ENCODE measurements around the gene DCLRE1B. TPM values are rescaled to one million over a fixed set of nuclear protein-coding genes. Genes with fewer than 3 reads are reported as not detected.

DCLRE1B gene
- total and polyA plus RNA-seq, 12 donors, result 1.1 to 6.1 (median 3.8) TPM

GRCh38 chr1:113931451-113931851 is 26.3 kb downstream of the DCLRE1B start:
- Histone ChIP-seq H3K27ac (peak overlapping the region in 3 of 5 donors; percentile 70 to 95 (median 93)), H3K36me3 (replicated peaks in 1 of 2) (no peaks in the 10 kb centered on the region), H3K27me3 (no peaks in the 10 kb centered on the region), H3K9me3 (replicated peaks in 1 of 3) (no peaks in the 10 kb centered on the region), H3K4me1 (replicated peaks in 1 of 2) (peaks cover 24 to 65% of the 10 kb centered on the region in 2 donors), H3K4me3 (peak overlapping the region in 1 of 4 donors; percentile 99)
- no peak for DNase-seq
- TF ChIP-seq POLR2A (IDR thresholded peaks at IDR 0.05) (no peak), CTCF (IDR thresholded peaks at IDR 0.05) (no peak)
- intact Hi-C loops (cut with DNase I), result no loop called here
- 6 to 13% (median 8%) methylated on average over 3 of the region's 3 CpGs for WGBS, 4 donors

- Histone ChIP-seq H3K9me3 (replicated peaks in 1 of 3) (no peaks in the 10 kb centered on the region), H3K27ac (no peak overlapping the region), H3K4me1 (replicated peaks in 1 of 2) (peaks cover 16 to 65% of the 10 kb centered on the region in 2 donors), H3K27me3 (no peaks in the 10 kb centered on the region), H3K4me3 (no peak overlapping the region), H3K36me3 (replicated peaks in 1 of 2) (no peaks in the 10 kb centered on the region)
- DNase-seq, result no peak
- intact Hi-C loops (cut with DNase I), result no loop called here
- TF ChIP-seq POLR2A (IDR thresholded peaks at IDR 0.05) (no peak), CTCF (IDR thresholded peaks at IDR 0.05) (no peak)
These were observed 28.9 kb downstream of the DCLRE1B start for GRCh38 chr1:113934006-113934405.

GRCh38 chr1:113934511-113935055 is 29.5 kb downstream of the DCLRE1B start:
- peaks cover 16 to 69% of the 10 kb centered on the region in 2 donors for H3K4me1 ChIP-seq (replicated peaks in 1 of 2)
- H3K27ac ChIP-seq, result no peak overlapping the region
- 62 to 72% (median 64%) methylated on average over 5 of the region's 5 CpGs for WGBS, 4 donors
- H3K4me3 ChIP-seq, result no peak overlapping the region
- no peak for DNase-seq
- H3K27me3 ChIP-seq, result no peaks in the 10 kb centered on the region
- TF ChIP-seq POLR2A (IDR thresholded peaks at IDR 0.05), result no peak
- TF ChIP-seq CTCF (IDR thresholded peaks at IDR 0.05), result no peak
- intact Hi-C loops (cut with DNase I), result no loop called here
- H3K9me3 ChIP-seq (replicated peaks in 1 of 3), result no peaks in the 10 kb centered on the region
- no peaks in the 10 kb centered on the region for H3K36me3 ChIP-seq (replicated peaks in 1 of 2)

- Histone ChIP-seq H3K4me3 (no peak overlapping the region), H3K9me3 (replicated peaks in 1 of 3) (no peaks in the 10 kb centered on the region), H3K27ac (no peak overlapping the region), H3K4me1 (replicated peaks in 1 of 2) (peaks cover 16 to 75% of the 10 kb centered on the region in 2 donors), H3K27me3 (no peaks in the 10 kb centered on the region), H3K36me3 (replicated peaks in 1 of 2) (no peaks in the 10 kb centered on the region)
- intact Hi-C loops (cut with DNase I), result no loop called here
- 93 to 100% (median 97%) methylated on average over 1 of the region's 1 CpG for WGBS, 4 donors
- no peak for TF ChIP-seq CTCF (IDR thresholded peaks at IDR 0.05)
- DNase-seq, result no peak
These were observed 30.1 kb downstream of the DCLRE1B start for GRCh38 chr1:113935176-113935575.
